Measurements from ENCODE around the gene KHK. TPM values are rescaled to one million over a fixed set of nuclear protein-coding genes. Genes with fewer than 3 reads are reported as not detected.

The KHK gene
- total and polyA plus RNA-seq, 9 of the 15 experiments (the other 6 are each of a cell fraction or from before 2014, with no cell fraction given), result 1.5 to 10.7 (median 5.2) TPM

DNA sequence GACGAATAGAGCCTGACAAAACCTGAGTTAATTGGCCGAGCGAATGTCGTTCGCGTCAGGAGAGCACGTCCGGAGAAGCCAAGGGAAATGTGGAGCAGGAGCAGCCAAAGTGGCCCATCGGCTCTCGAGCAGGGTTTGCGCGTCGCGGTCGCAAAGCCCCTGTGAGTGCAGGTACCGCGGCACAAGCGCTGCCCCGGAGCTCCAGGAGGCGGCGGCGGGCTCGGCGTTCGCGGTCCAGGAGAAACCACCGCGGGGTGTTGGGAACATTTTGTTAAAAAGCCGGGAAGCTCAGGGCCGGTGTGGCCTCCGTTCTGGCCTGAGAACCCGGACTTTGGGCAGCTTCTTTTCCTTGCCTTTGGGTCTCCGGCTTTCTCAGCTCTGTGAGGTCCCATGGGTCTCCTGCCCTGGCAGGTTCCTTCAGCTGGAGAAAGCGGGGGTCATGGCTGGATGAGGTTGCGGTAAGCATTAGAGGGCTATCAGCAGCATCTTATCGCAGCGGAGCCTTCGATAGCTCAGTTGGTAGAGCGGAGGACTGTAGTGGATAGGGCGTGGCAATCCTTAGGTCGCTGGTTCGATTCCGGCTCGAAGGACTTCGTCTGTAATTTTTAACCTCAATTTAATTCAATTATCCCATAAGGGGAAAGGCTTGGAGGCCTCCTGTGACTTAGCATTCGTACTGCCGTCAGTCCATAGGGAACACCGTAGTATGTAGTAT is 36.1 kb upstream of the KHK start (continued):
- TF ChIP-seq E4F1 (CRISPR knock-in tag; IDR thresholded peaks at IDR 0.05; ENCODE audit: borderline replicate concordance), result no peak
- no peak for TF ChIP-seq XRCC4 (IDR thresholded peaks at IDR 0.05; ENCODE audit: extremely low read depth, insufficient read depth, insufficient read length)
- no peak for TF ChIP-seq ZC3H8 (IDR thresholded peaks at IDR 0.05)
- TF ChIP-seq SMARCE1 (IDR thresholded peaks at IDR 0.05), result 0 out of 2 replicates have a peak, but pooled peaks have one; percentile 12
- TF ChIP-seq TEAD2 (tag; IDR thresholded peaks at IDR 0.05), result no peak
- 0 out of 2 replicates have a peak, but pooled peaks have one; percentile 61 for TF ChIP-seq ZNF551 (CRISPR knock-in tag; IDR thresholded peaks at IDR 0.05)
- TF ChIP-seq SMAD4 (CRISPR knock-in tag; conservative IDR thresholded peaks at IDR 0.05), result no peak
- no peak for TF ChIP-seq TRIM24 (IDR thresholded peaks at IDR 0.05)
- TF ChIP-seq REST (IDR thresholded peaks at IDR 0.05; ENCODE audit: borderline replicate concordance), result no peak
- TF ChIP-seq REST (CRISPR knock-in tag; IDR thresholded peaks at IDR 0.05; ENCODE audit: low read depth), result peak; percentile 17; the same call in 1 of the 2 replicates
- no peak for TF ChIP-seq ZNF431 (CRISPR knock-in tag; IDR thresholded peaks at IDR 0.05)
- TF ChIP-seq BACH1 (tag; IDR thresholded peaks at IDR 0.05), result no peak
- TF ChIP-seq, protein P1, sequence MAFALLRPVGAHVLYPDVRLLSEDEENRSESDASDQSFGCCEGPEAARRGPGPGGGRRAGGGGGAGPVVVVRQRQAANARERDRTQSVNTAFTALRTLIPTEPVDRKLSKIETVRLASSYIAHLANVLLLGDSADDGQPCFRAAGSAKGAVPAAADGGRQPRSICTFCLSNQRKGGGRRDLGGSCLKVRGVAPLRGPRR (CRISPR knock-in tag; IDR thresholded peaks at IDR 0.05), result no peak
- TF ChIP-seq ZNF436 (CRISPR knock-in tag; IDR thresholded peaks at IDR 0.05), result no peak
- no peak for TF ChIP-seq ZNF280B (CRISPR knock-in tag; IDR thresholded peaks at IDR 0.05)
- no peak for TF ChIP-seq MCM2 (IDR thresholded peaks at IDR 0.05; ENCODE audit: low read depth)
- TF ChIP-seq OTX1 (CRISPR knock-in tag; IDR thresholded peaks at IDR 0.05), result no peak
